Endodermal cell (in vitro differentiated cells): ENCODE measurements around the gene PATE4. TPM values are rescaled to one million over a fixed set of nuclear protein-coding genes. Genes with fewer than 3 reads are reported as not detected.

Experiments
- DNase-seq: peaks from one replicate; pipeline ENCODE4 v3.0.0-alpha.2; 2017
- H3K27ac ChIP-seq: 2 replicates; pipeline ENCODE4 v1.5.1; 2013; ENCODE audit warnings: mild to moderate bottlenecking, low read depth, low read length, moderate library complexity
- H3K27me3 ChIP-seq: 2 replicates; pipeline ENCODE4 v1.6.1; 2013; ENCODE audit warnings: mild to moderate bottlenecking, low read length, moderate library complexity; ENCODE audit not compliant: insufficient read depth, control insufficient read depth, poor library complexity, severe bottlenecking
- H3K36me3 ChIP-seq: 2 replicates; pipeline ENCODE4 v1.7.0; 2013; ENCODE audit warnings: mild to moderate bottlenecking, low read length, moderate library complexity; ENCODE audit not compliant: control insufficient read depth, insufficient read depth
- H3K4me1 ChIP-seq: one replicate; pipeline ENCODE4 v1.7.0; 2013; ENCODE audit warnings: low read length; ENCODE audit not compliant: control insufficient read depth, insufficient read depth
- H3K4me3 ChIP-seq: 2 replicates; pipeline ENCODE4 v1.5.1; 2013; ENCODE audit warnings: mild to moderate bottlenecking, low read length, moderate library complexity
- H3K9ac ChIP-seq: 2 replicates; pipeline ENCODE4 v1.6.1; 2013; ENCODE audit warnings: mild to moderate bottlenecking, low read length, moderate library complexity; ENCODE audit not compliant: poor library complexity, severe bottlenecking; ENCODE audit errors: extremely low read depth
- H3K9me3 ChIP-seq: 2 replicates; pipeline ENCODE4 v1.6.1; 2013; ENCODE audit warnings: mild to moderate bottlenecking, low read length, moderate library complexity; ENCODE audit not compliant: control insufficient read depth
- H3K27ac Mint-ChIP-seq: 2 replicates; pipeline ENCODE4 v1.8.0; 2020; ENCODE audit warnings: mixed read lengths
- H3K27me3 Mint-ChIP-seq: 2 replicates; pipeline ENCODE4 v1.8.0; 2021; ENCODE audit warnings: mild to moderate bottlenecking, mixed read lengths; ENCODE audit not compliant: insufficient read depth
- H3K36me3 Mint-ChIP-seq: 2 replicates; pipeline ENCODE4 v1.8.0; 2020; ENCODE audit warnings: low read depth, mixed read lengths
- H3K4me1 Mint-ChIP-seq: 2 replicates; pipeline ENCODE4 v1.8.0; 2020; ENCODE audit warnings: mixed read lengths
- H3K4me3 Mint-ChIP-seq: 2 replicates; pipeline ENCODE4 v1.8.0; 2020; ENCODE audit warnings: mild to moderate bottlenecking, moderate library complexity, mixed read lengths
- H3K9me3 Mint-ChIP-seq: 2 replicates; pipeline ENCODE4 v1.8.0; 2020; ENCODE audit warnings: mild to moderate bottlenecking, mixed read lengths
- CTCF ChIP-seq: fragments of 200-600 bp; sonication (generic); conservative IDR thresholded peaks from 2 replicates; pipeline ENCODE4 v1.5.0; 2021; ENCODE audit warnings: antibody characterized with exemption, mild to moderate bottlenecking
- WGBS, 2 experiments: methylation state at CpG; one replicate each; pipeline versions ENCODE4 v1.1.5 to v1.1.7; 2013; ENCODE audit warnings: missing lambda C conversion rate in 2 of 2, mixed read lengths in 1 of 2; ENCODE audit not compliant: insufficient coverage in 1 of 2, insufficient read length in 1 of 2; 5-methylcytosine and 5-hydroxymethylcytosine counted together
- total RNA-seq, 2 donors: library from RNA; stranded (reverse); fragmentation: NEBNext Ultra II Directional in 1 of 2; extraction: Animal tissue kit (Norgen Biotek cat#: 25700) in 1 of 2; gene quantifications; 2 replicates in 1 of 2; 3 replicates in 1 of 2; pipeline ENCODE4 v1.2.1, GENCODE V29; 2021

The PATE4 gene
- total RNA-seq, 2 donors from 2014 or later, result not detected

- Mint-ChIP-seq H3K9me3 (peaks cover 23% of the 10 kb centered on the region), H3K27me3 (peaks cover 4% of the 10 kb centered on the region), H3K4me3 (no peak overlapping the region), H3K36me3 (peaks cover 2% of the 10 kb centered on the region), H3K27ac (no peak overlapping the region), H3K4me1 (peaks cover 2% of the 10 kb centered on the region)
- WGBS, 2 experiments, result 77 to 97% methylated on average over 2 of the region's 2 CpGs
- H3K27me3 ChIP-seq, result no peaks in the 10 kb centered on the region
- no peak for DNase-seq
- TF ChIP-seq CTCF, result peak; percentile 34
- H3K9me3 ChIP-seq, result peaks cover 15% of the 10 kb centered on the region
- no peaks in the 10 kb centered on the region for H3K36me3 ChIP-seq
- no peak overlapping the region for H3K4me3 ChIP-seq
- H3K4me1 ChIP-seq, result no peaks in the 10 kb centered on the region
- H3K27ac ChIP-seq, result no peak overlapping the region
- H3K9ac ChIP-seq, result no peak overlapping the region
Observed at GRCh38 chr11:125869521-125869920, 36.4 kb downstream of the PATE4 start.

- TF ChIP-seq CTCF, result peak; percentile 81
- H3K27ac Mint-ChIP-seq, result no peak overlapping the region
- H3K4me1 Mint-ChIP-seq, result peaks cover 2% of the 10 kb centered on the region
- no peaks in the 10 kb centered on the region for H3K36me3 Mint-ChIP-seq
- Histone ChIP-seq H3K4me3 (no peak overlapping the region), H3K36me3 (no peaks in the 10 kb centered on the region), H3K27ac (no peak overlapping the region), H3K4me1 (no peaks in the 10 kb centered on the region), H3K9me3 (peaks cover 10% of the 10 kb centered on the region), H3K27me3 (no peaks in the 10 kb centered on the region), H3K9ac (no peak overlapping the region)
- peaks cover 14% of the 10 kb centered on the region for H3K9me3 Mint-ChIP-seq
- H3K4me3 Mint-ChIP-seq, result no peak overlapping the region
- H3K27me3 Mint-ChIP-seq, result peaks cover 5% of the 10 kb centered on the region
- WGBS, 2 experiments, result 77 to 78% methylated on average over 9 to 10 of the region's 10 CpGs
- peak; percentile 88 for DNase-seq
Observed at GRCh38 chr11:125871391-125872137, 38.4 kb downstream of the PATE4 start.

- Mint-ChIP-seq H3K9me3 (peaks cover 14% of the 10 kb centered on the region), H3K4me3 (no peak overlapping the region)
Observed at GRCh38 chr11:125872138-125872491, 39.0 kb downstream of the PATE4 start.

More at GRCh38 chr11:125872138-125872491, 39.0 kb downstream of the PATE4 start:
- Histone ChIP-seq H3K4me3 (no peak overlapping the region), H3K27ac (no peak overlapping the region), H3K36me3 (no peaks in the 10 kb centered on the region), H3K27me3 (no peaks in the 10 kb centered on the region), H3K4me1 (no peaks in the 10 kb centered on the region), H3K9me3 (peaks cover 10% of the 10 kb centered on the region), H3K9ac (no peak overlapping the region)
- peaks cover 2% of the 10 kb centered on the region for H3K4me1 Mint-ChIP-seq
- H3K27me3 Mint-ChIP-seq, result peaks cover 5% of the 10 kb centered on the region
- no peaks in the 10 kb centered on the region for H3K36me3 Mint-ChIP-seq
- no peak for TF ChIP-seq CTCF
- no peak overlapping the region for H3K27ac Mint-ChIP-seq
- no peak for DNase-seq
